KMS-11 (cell line): ENCODE data around the gene BNIP2.

Experiments used
- H2AFZ ChIP-seq: fragments of 200-600 bp; sonication (generic); 2 replicates; pipeline ENCODE4 v1.6.1; 2016; ENCODE audit warnings: antibody characterized with exemption, mixed run types, low read depth
- H3K27ac ChIP-seq: fragments of 200-600 bp; sonication (generic); 2 replicates; pipeline ENCODE4 v1.6.1; 2016; ENCODE audit warnings: mild to moderate bottlenecking, mixed run types
- H3K27me3 ChIP-seq: fragments of 200-600 bp; sonication (generic); 2 replicates; pipeline ENCODE4 v1.6.1; 2017; ENCODE audit warnings: mild to moderate bottlenecking, low read depth, mixed run types, moderate library complexity; ENCODE audit not compliant: insufficient read depth
- H3K36me3 ChIP-seq: fragments of 200-600 bp; sonication (generic); 2 replicates; pipeline ENCODE4 v1.6.1; 2017; ENCODE audit warnings: mild to moderate bottlenecking, mixed run types; ENCODE audit not compliant: insufficient read depth
- H3K4me1 ChIP-seq: fragments of 200-600 bp; sonication (generic); 2 replicates; pipeline ENCODE4 v1.6.1; 2016; ENCODE audit warnings: mild to moderate bottlenecking, low read depth, mixed run types; ENCODE audit not compliant: poor library complexity, severe bottlenecking
- H3K4me2 ChIP-seq: fragments of 200-600 bp; sonication (generic); 2 replicates; pipeline ENCODE4 v1.7.0; 2016; ENCODE audit warnings: mild to moderate bottlenecking, mixed run types
- H3K4me3 ChIP-seq: fragments of 200-600 bp; sonication (generic); IDR thresholded peaks from 2 replicates; pipeline ENCODE4 v1.6.1; 2017; ENCODE audit warnings: low read depth, low read length, mixed read lengths; ENCODE audit not compliant: insufficient read depth
- H3K79me2 ChIP-seq: fragments of 200-600 bp; sonication (generic); 2 replicates; pipeline ENCODE4 v1.6.1; 2016; ENCODE audit warnings: low read depth, mixed run types; ENCODE audit not compliant: insufficient read depth
- H3K9ac ChIP-seq: fragments of 200-600 bp; sonication (generic); 2 replicates; pipeline ENCODE4 v1.6.1; 2016; ENCODE audit warnings: mild to moderate bottlenecking, mixed run types
- H4K20me1 ChIP-seq: fragments of 200-600 bp; sonication (generic); 2 replicates; pipeline ENCODE4 v1.6.1; 2016; ENCODE audit warnings: mild to moderate bottlenecking, mixed run types; ENCODE audit not compliant: insufficient read depth
- TF ChIP-seq, protein P1 (sequence below): fragments of 200-600 bp; sonication (generic); conservative IDR thresholded peaks from 2 replicates; pipeline ENCODE4 v1.6.1; 2017; ENCODE audit warnings: low read depth, mild to moderate bottlenecking, antibody characterized with exemption, low read length, moderate library complexity, mixed read lengths

Gene BNIP2

DNA sequence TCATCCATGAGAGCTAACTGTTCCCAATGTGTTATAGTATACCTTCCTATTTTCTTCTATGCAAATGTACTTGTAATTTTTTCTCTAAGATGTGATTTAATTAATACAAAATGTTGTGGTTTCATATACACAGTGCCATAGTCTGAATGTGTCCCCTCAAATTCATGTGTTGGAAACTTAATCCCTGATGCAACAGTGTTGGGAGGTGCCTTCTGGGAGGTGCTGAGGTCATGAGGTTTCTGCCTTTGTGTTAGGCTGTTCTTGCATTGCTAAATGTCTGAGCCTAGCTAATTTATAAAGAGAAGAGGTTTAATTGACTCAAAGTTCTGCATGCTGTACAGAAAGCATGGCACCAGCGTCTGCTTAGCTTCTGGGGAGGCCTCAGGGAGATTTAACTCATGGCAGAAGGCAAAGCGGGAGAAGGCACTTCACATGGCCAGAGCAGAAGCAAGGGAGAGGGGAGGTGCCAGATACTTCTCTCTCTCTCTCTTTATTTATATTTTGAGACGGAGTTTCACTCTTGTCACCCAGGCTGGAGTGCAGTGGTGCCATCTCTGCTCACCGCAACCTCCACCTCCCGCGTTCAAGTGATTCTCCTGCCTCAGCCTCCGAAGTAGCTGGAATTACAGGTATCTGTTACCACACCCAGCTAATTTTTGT, 34.7 kb upstream of the BNIP2 start:
- no peak overlapping the region for H3K4me2 ChIP-seq
- no peaks in the 10 kb centered on the region for H3K27me3 ChIP-seq
- TF ChIP-seq, protein P1, sequence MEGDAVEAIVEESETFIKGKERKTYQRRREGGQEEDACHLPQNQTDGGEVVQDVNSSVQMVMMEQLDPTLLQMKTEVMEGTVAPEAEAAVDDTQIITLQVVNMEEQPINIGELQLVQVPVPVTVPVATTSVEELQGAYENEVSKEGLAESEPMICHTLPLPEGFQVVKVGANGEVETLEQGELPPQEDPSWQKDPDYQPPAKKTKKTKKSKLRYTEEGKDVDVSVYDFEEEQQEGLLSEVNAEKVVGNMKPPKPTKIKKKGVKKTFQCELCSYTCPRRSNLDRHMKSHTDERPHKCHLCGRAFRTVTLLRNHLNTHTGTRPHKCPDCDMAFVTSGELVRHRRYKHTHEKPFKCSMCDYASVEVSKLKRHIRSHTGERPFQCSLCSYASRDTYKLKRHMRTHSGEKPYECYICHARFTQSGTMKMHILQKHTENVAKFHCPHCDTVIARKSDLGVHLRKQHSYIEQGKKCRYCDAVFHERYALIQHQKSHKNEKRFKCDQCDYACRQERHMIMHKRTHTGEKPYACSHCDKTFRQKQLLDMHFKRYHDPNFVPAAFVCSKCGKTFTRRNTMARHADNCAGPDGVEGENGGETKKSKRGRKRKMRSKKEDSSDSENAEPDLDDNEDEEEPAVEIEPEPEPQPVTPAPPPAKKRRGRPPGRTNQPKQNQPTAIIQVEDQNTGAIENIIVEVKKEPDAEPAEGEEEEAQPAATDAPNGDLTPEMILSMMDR: no peak
- no peaks in the 10 kb centered on the region for H3K36me3 ChIP-seq
- no peak overlapping the region for H3K27ac ChIP-seq
- H4K20me1 ChIP-seq: no peaks in the 10 kb centered on the region
- no peaks in the 10 kb centered on the region for H3K79me2 ChIP-seq
- H3K4me3 ChIP-seq: no peak overlapping the region
- H2AFZ ChIP-seq: no peak overlapping the region
- peaks cover 5% of the 10 kb centered on the region for H3K4me1 ChIP-seq
- no peak overlapping the region for H3K9ac ChIP-seq

DNA sequence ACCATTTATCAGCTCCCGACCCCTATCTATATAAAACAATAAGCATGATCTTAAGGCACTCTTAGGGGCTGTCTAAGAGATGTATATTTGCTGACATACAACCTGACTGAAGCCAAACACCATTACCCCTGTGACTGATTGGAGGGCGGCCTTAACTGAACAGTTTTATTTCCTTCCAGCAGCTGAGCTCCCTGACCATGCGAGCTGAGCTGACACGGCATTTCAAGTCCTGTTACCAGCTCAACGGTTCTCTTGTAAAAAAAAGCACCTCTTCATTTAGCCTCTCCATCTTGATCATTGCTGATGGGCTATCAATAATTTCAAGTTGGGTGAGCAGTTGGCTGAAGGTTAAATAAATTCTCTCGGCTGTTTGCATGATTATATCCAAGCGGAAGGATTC, 33.4 kb upstream of the BNIP2 start:
- Histone ChIP-seq H3K27ac (no peak overlapping the region), H3K36me3 (no peaks in the 10 kb centered on the region), H3K4me3 (no peak overlapping the region), H3K27me3 (no peaks in the 10 kb centered on the region), H3K4me2 (no peak overlapping the region), H3K9ac (no peak overlapping the region), H2AFZ (no peak overlapping the region), H3K79me2 (no peaks in the 10 kb centered on the region), H3K4me1 (peaks cover 5% of the 10 kb centered on the region), H4K20me1 (no peaks in the 10 kb centered on the region)
- TF ChIP-seq, protein P1: no peak

DNA sequence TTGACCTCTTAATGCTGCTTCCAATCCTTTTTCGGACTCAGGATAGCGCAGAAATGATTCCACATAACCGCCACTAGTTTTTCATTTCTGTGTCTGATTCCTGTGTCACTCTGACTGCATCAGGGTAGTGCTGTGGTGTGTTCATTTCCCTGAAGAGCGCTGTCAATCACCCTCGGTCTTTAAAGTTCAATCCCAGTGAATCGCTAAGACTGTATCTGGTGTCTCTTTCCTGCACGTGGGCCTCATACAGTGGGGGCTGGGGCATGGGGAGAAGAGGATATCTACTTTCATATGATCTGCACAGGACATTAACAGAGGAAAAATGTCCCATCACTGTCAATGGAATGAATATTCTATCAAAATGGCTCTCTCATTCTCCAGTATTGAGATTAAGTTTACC, 32.9 kb upstream of the BNIP2 start:
- no peak overlapping the region for H3K4me3 ChIP-seq
- H3K79me2 ChIP-seq: no peaks in the 10 kb centered on the region
- no peaks in the 10 kb centered on the region for H3K27me3 ChIP-seq
- no peaks in the 10 kb centered on the region for H3K36me3 ChIP-seq
- H3K9ac ChIP-seq: no peak overlapping the region
- H3K4me2 ChIP-seq: no peak overlapping the region
- no peak overlapping the region for H2AFZ ChIP-seq
- H3K4me1 ChIP-seq: peaks cover 5% of the 10 kb centered on the region
- TF ChIP-seq, protein P1: no peak
- no peak overlapping the region for H3K27ac ChIP-seq
- no peaks in the 10 kb centered on the region for H4K20me1 ChIP-seq

DNA sequence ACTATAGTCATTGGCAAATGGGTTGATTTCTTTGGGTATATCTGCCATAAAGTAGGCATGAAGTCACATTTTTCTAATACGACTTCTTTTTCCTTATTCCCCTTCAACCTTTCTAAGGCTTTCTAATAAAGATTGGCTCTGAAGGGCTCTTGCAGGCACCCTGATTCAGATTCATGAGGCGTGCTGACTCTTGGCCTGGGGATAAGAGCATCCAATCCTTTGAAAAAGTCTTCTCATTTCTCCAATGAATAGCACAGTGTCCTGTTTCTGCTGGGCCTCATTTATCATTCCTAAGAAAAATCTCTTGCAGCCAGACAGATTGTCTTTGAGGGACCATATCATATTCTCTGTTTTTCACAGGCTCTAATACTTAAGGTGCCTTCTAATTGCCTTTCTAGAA, 32.3 kb upstream of the BNIP2 start:
- Histone ChIP-seq H3K4me3 (no peak overlapping the region), H4K20me1 (no peaks in the 10 kb centered on the region), H3K27ac (no peak overlapping the region), H3K9ac (no peak overlapping the region), H3K79me2 (no peaks in the 10 kb centered on the region), H3K4me2 (no peak overlapping the region), H3K4me1 (peaks cover 5% of the 10 kb centered on the region), H3K36me3 (no peaks in the 10 kb centered on the region), H2AFZ (no peak overlapping the region), H3K27me3 (no peaks in the 10 kb centered on the region)
- TF ChIP-seq, protein P1: no peak
